Stimulated activated CD8-positive, alpha-beta memory T cell treated with anti-CD3 and anti-CD28 coated beads, Interleukin-4, amount 100 ng/mL, for 1 hour (primary cell): ENCODE results near the gene GATA1.

ENCODE experiments used
- DNase-seq, 2 donors: peaks; one replicate each; pipeline ENCODE4 v3.0.0-alpha.2; 2020; ENCODE audit warnings: low read depth in 2 of 2, low spot score in 1 of 2

GATA1 gene

GRCh38 chrX:48786341-48786800 lies at the start of gene GATA1:
TSS of gene GATA1 (plus strand) at chrX:48786590. CDS start at chrX:48791110, 4,520 bp downstream.
- no peak for DNase-seq

DNA sequence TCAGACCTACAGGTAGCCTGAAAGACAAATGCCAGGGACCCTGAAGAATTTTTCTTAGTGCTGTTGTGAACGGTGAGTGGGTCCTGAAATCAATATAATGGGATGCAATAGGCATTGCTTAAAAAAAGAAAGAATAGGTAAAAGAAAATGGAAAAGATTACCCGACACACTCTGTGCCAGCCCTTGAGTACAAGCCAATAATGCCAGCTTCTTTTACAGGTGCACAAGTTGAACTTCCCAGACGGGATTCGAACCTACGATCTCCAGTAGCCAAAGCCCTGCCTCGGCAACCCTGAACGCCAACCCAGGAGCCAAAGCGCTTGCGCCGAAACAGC lies 49.5 kb upstream of the GATA1 start:
- DNase-seq, result no peak

DNA sequence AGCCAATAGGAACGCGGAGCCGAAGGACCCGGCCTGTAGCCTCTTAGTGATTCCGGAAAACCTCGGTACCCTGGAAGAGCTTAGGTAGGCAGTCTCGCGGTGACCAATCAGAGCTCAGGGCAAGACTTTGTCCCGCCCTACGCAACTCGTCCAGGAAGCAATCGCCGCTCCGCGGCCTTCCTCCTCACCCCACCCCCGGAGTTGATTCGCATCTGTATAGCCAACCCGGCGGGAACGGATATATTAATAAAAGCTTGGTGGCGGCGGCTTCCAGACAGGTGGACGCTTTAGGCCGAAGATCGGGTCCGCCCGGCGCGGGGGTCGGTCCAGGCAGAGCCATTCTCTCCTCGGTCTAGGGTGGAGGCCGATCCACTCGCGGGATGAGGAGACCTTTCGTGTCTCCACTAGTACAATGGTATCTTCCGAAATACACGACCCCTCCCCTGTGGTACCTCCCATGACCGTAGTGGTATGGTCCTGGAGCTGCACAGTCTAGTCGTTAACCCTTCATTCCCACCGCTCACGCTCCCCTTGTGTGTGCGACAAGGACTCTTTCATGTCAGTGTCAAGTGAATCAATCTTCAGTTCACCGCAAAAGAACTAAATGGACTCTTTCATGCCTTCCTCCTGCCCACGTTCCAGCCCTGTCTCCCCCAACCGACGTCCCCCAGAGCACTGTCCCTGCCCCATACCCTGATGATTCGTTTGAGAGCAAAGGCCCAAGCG lies 49.0 kb upstream of the GATA1 start:
- peak; percentile 55 to 72 for DNase-seq

- no peak for DNase-seq
Observed at GRCh38 chrX:48737940-48738339, 48.5 kb upstream of the GATA1 start.

GRCh38 chrX:48741834-48742233 lies 44.6 kb upstream of the GATA1 start:
- no peak for DNase-seq

DNA sequence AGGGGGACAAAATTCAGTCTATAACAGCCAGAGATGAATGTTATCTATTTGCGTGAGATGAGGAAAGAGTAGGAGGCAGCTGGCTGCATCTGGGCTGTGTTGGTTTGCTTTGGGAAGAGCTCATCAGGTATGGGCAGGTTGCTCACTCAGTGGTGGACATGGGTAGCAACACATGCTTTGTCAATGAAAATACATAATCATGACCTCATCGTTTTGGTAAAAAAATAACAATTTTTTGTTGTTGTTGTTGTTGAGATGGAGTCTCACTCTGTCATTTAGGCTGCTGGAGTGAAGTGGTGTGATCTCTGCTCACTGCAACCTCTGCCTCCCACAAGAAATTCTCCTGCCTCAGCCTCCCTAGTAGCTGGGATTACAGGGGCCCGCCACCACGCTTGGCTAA lies 41.2 kb upstream of the GATA1 start:
- DNase-seq, result no peak

DNA sequence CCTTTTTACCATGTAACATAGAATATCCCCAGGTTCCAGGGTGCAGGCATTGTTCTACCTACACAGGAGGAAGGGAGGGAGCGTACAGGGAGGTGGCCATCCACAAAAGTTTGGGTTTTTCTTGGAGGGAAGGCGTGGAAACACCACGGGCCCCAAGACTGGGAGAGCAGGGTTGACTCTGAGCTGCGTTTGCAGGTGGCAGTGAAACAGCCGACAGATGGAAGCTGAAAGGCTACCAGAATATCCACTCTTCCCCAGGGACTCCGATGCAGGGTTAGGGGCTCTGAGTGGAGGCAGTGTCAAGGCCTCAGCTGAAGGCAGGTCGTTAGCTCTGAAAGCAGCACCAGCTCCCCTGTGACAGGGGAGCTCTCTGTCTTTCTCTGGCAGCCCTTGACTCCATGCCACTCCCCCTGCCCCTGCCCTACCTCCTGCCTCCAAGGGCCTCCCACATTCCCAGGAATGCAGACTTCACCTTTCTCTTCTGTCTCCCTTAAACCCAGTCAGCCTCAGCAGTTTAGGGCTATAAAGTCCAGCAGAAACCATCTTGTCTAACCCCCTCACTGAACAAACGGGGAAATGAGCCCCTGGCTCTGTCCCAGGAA lies 38.9 kb upstream of the GATA1 start:
- DNase-seq, result no peak

GRCh38 chrX:48749182-48749581 lies 37.2 kb upstream of the GATA1 start:
- DNase-seq, result no peak

DNA sequence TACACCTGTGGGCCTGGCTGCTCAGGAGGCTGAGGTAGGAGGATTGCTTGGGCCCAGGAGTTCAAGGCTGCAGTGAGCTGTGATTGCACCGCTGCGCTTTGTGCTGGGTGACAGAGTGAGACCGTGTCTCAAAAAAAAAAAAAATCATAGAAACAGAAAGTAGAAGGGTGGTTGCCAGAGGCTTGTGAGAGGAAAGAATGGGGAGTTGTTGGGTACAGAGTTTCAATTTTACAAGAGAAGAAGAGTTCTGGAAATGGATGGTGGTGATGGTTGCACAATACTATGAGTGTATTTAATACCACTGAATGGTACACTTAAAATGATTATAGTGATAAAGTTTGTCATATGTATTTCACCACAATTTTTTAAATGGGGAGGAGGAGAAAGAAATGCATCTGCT lies 35.0 kb upstream of the GATA1 start:
- DNase-seq, result no peak

DNA sequence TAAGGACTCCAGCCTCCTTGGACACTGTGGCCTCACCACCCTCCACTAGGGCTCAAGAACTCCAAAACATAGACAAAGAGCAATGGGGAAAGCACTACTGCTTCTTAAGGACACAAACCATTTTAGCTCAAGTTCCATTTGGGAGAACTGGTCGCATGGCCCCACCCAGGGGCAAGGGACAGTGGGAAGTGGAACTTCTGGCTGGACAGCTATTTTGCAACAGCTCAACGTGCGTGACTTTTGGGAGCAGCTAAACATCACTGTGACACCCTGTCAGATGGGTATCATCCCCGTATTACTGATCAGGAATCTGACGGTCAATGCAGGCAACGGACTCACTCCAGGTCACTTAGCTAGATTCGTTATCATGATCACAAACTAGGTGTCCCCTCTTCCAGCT lies 33.9 kb upstream of the GATA1 start:
- no peak for DNase-seq

DNA sequence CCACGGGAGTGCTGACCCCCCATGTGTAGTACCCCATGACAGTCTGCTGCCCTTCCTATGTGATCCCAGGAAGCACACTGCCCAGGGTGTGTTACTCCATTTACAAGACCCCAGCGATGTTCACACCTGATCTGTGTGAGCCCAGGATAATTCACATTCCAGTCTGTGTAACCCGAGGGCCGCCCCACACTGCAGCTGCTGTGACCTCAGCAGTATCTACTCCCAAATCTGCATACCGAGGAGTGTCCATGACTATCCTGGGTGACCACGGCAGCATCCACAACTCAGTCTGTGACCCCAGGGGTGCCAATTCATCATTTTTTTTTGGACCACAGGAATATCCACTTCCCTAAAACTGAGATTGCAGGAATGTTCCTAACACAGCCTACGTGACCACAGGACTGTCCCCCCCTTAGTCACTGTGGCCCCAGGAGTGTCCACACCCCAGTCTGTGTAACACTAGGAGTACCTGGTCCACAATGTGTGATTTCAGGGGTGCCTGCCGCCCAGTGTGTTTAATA lies 32.6 kb upstream of the GATA1 start:
- no peak for DNase-seq

- no peak for DNase-seq
Observed at GRCh38 chrX:48754238-48754637, 32.2 kb upstream of the GATA1 start.

- no peak for DNase-seq
Observed at GRCh38 chrX:48761674-48762471, 24.5 kb upstream of the GATA1 start, which contains the start of gene GLOD5. TSS of gene GLOD5 (plus strand) at chrX:48761747. CDS start at chrX:48761791, 44 bp downstream.

GRCh38 chrX:48769230-48769629 lies 17.2 kb upstream of the GATA1 start:
- no peak for DNase-seq

- no peak for DNase-seq
Observed at GRCh38 chrX:48770296-48770695, 16.1 kb upstream of the GATA1 start.

DNA sequence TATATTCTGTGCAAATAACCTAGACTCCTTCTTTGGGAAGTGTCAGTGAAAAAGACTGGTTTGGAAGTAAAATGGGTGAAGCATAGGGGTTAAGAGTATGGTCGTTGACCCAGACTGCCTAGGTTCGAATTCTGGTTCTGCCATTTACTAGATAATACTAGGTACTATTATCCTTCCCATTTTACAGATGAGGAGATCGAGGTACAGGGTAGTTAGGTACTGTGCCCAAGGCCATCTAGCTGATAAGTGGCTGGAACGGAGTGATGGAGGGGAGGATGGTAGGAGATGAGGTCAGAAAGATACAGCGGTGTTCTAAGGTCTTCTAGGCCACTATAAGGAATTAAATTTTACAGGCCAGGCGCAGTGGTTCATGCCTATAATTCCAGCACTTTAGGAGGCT lies 13.8 kb upstream of the GATA1 start:
- DNase-seq, result no peak

- DNase-seq, result no peak
Observed at GRCh38 chrX:48776818-48777439, 9.5 kb upstream of the GATA1 start.

GRCh38 chrX:48779399-48779798 lies 7.0 kb upstream of the GATA1 start:
- no peak for DNase-seq

GRCh38 chrX:48781705-48782104 lies 4.7 kb upstream of the GATA1 start:
- no peak for DNase-seq

DNA sequence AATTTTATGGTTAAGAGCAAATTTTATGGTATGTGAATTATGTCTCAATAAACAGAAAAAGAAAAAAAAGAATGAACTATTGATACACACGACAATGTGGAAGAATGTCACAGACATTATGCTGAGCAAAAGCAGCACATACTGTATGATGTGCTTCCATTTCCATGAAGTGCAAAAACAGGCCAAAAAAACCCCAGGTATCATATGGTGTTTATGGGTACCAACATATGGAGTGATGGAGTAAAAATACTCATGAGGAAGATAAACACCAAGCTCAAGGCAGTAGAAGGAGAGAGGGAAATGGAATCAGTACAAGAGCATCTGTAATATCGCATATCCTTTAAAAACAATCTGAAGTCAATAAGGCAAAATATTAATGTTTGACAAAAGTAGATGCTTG lies 4.2 kb upstream of the GATA1 start:
- no peak for DNase-seq

GRCh38 chrX:48782795-48783194 lies 3.6 kb upstream of the GATA1 start:
- no peak for DNase-seq
